Small intestine (tissue), 7 donors: ENCODE measurements around the gene FLNA. TPM values are rescaled to one million over a fixed set of nuclear protein-coding genes. Genes with fewer than 3 reads are reported as not detected.

ENCODE experiments used
- DNase-seq, 2 donors: peaks; one replicate each; pipeline versions ENCODE4 v3.0.0 to v3.0.0-alpha.2; 2013
- FAIRE-seq: peaks from 2 replicates; lab custom pipeline; 2012; peaks lifted over from hg19 to GRCh38; lab: Jason Lieb, UNC
- H3K27ac ChIP-seq, 3 donors: one replicate each; pipeline ENCODE4 v1.5.1; 2013; ENCODE audit warnings: low read length in 2 of 3, mild to moderate bottlenecking in 2 of 3, control low read depth in 1 of 3, inconsistent platforms in 1 of 3, low read depth in 1 of 3, moderate library complexity in 1 of 3
- H3K27me3 ChIP-seq, 3 donors: one replicate each; pipeline ENCODE4 v1.6.1; 2013; ENCODE audit warnings: low read length in 3 of 3, inconsistent platforms in 1 of 3; ENCODE audit not compliant: control insufficient read depth in 3 of 3, insufficient read depth in 3 of 3
- H3K36me3 ChIP-seq, 3 donors: one replicate each; pipeline ENCODE4 v1.6.1; 2013; ENCODE audit warnings: low read length in 3 of 3, inconsistent platforms in 1 of 3, low read depth in 1 of 3, mild to moderate bottlenecking in 1 of 3, moderate library complexity in 1 of 3; ENCODE audit not compliant: control insufficient read depth in 3 of 3, insufficient read depth in 2 of 3
- H3K4me1 ChIP-seq, 3 donors: one replicate each; pipeline ENCODE4 v1.6.1; 2013; ENCODE audit warnings: low read length in 2 of 3, inconsistent platforms in 1 of 3, low read depth in 1 of 3, mild to moderate bottlenecking in 1 of 3, moderate library complexity in 1 of 3; ENCODE audit not compliant: control insufficient read depth in 3 of 3, insufficient read depth in 2 of 3
- H3K4me3 ChIP-seq, 3 donors: one replicate each; pipeline ENCODE4 v1.5.1; 2013; ENCODE audit warnings: low read length in 3 of 3, control low read depth in 1 of 3, inconsistent platforms in 1 of 3, low read depth in 1 of 3, mild to moderate bottlenecking in 1 of 3, moderate library complexity in 1 of 3
- H3K9me3 ChIP-seq, 2 donors: one replicate each; pipeline ENCODE4 v1.6.1; 2013; ENCODE audit warnings: low read depth in 1 of 2, low read length in 1 of 2; ENCODE audit not compliant: control insufficient read depth in 2 of 2, insufficient read depth in 1 of 2
- WGBS, 3 donors: extraction: QIAGEN DNeasy Blood & Tissue Kit; methylation state at CpG; one replicate each; pipeline ENCODE4 v1.1.7; 2013; 5-methylcytosine and 5-hydroxymethylcytosine counted together
- polyA plus RNA-seq, 4 donors: library from polyadenylated mRNA; stranded (reverse) in 3 of 4; unstranded in 1 of 4; fragments of 200-250 nt in 3 of 4; fragments of 120-200 nt in 1 of 4; gene quantifications; one replicate each; pipeline versions ENCODE4 v1.2.1 to v1.2.3, GENCODE V29; 2013
- donor health status: healthy with polysubstance abuse.
- donor health status: control.
- donor health status: control.
- donor health status: Bipolar disorder and iron deficiency.
- donor health status: healthy.

FLNA gene
- polyA plus RNA-seq, 4 donors, result 19.2 to 251 (median 73.8) TPM

DNA sequence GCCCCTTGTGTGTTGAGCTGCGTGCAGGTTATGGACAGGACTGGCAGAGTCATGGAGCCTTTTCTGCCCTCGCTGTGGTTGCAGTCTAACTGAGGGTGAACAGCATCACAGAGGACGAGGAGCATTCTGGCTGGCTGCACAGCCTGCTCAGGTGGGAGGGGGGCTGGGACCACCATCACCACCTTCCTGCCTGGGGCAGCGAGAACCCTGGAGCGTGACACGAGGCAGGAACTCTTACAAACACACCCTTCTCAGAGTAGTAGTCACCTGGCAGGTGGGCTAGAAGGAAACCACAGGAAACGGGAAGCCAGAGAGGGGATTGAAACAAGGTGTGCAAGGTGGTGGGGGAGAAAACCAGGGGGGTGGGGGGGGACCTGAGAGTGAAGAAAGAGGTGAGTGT lies 53.3 kb downstream of the FLNA start:
- no peaks in the 10 kb centered on the region for H3K9me3 ChIP-seq
- no peak for DNase-seq
- no peaks in the 10 kb centered on the region for H3K27me3 ChIP-seq
- no peak overlapping the region for H3K4me3 ChIP-seq
- no peaks in the 10 kb centered on the region for H3K36me3 ChIP-seq
- H3K4me1 ChIP-seq, result no peaks in the 10 kb centered on the region
- 69 to 76% (median 70%) methylated on average over 7 of the region's 7 CpGs for WGBS, 3 donors
- FAIRE-seq, result no peak
- no peak overlapping the region for H3K27ac ChIP-seq

DNA sequence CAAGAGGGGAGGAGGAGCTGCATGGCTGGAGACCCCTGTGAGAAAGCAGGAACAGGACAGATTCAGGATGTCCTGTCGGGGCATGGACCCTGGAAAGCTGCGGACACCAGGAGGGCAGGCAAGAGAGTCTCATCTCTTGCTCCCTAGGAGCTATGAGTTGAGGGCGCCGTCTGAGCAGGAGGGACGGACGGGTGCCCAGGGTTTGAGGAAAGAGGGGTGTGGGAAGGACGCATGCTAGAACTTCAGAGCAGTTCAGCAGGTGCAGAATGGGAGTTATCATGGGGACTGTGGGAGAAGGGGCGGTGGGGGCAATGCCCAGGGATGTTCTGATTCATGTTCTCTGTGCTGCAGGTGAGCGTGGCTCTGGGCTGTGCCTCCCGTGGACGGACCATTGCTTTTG lies 54.0 kb downstream of the FLNA start:
- H3K4me3 ChIP-seq, result no peak overlapping the region
- H3K4me1 ChIP-seq, result no peaks in the 10 kb centered on the region
- FAIRE-seq (no peak), DNase-seq (no peak)
- no peaks in the 10 kb centered on the region for H3K9me3 ChIP-seq
- no peaks in the 10 kb centered on the region for H3K36me3 ChIP-seq
- 83 to 90% (median 86%) methylated on average over 11 of the region's 11 CpGs for WGBS, 3 donors
- H3K27me3 ChIP-seq, result no peaks in the 10 kb centered on the region
- no peak overlapping the region for H3K27ac ChIP-seq

DNA sequence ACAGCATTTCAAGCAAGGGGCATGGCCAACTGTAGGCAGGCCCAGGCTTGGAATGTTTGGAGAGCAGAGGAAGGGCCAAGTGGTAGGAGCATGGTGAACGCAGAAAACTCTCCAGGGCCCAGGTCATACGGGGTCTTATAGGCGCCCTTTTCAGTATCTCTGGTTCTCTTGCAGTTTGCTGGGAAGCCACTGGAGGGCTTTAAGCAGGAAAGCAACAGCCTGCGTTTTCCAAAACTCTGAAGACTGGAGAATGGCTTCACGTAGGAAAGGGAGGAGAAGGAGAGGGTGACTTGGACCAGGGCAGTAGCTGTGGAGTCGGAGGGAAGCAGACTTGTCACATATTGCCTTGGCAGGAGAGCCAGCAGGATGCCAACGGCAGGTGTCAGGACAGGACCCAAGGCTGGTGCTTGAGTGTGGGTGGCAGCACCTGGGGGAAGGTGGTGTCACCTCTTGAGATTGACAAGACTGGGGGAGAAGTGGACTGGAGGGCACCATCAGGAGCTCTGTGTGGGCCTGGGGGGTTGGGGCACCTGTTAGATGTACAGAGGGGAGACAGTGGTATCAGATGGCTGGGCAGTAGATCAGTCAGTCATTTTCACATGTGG lies 56.9 kb downstream of the FLNA start:
- no peak for FAIRE-seq
- Histone ChIP-seq H3K4me3 (no peak overlapping the region), H3K36me3 (no peaks in the 10 kb centered on the region), H3K27ac (no peak overlapping the region), H3K9me3 (no peaks in the 10 kb centered on the region), H3K4me1 (no peaks in the 10 kb centered on the region), H3K27me3 (no peaks in the 10 kb centered on the region)
- DNase-seq, result peak in 1 of 2 donors; percentile 20
- WGBS, 3 donors, result 14 to 33% (median 22%) methylated on average over 7 of the region's 7 CpGs

DNA sequence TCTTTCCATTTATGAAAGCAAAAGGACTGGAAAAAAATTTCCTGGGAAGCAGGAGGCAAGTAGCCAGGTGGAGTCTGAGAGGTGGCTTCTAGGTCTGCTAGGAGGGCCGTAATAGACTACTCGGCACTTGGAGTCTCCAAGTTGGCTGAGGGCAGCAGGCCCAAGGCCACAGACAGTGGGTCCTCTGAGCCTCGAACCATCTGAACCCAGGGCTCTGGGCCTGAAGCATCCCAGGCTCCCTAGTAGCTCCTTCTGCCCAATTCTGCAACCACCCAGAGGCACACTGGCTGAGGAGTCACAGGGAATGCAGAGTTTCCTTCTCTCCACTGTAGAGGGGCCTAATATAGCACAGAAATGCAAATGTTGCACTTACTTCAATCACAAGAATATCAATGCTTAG lies 59.0 kb downstream of the FLNA start:
- WGBS, 3 donors, result 84 to 99% methylated on average over 3 of the region's 3 CpGs; no CpG with 5 or more reads in 1 of the 3 donors
- FAIRE-seq, result no peak

DNA sequence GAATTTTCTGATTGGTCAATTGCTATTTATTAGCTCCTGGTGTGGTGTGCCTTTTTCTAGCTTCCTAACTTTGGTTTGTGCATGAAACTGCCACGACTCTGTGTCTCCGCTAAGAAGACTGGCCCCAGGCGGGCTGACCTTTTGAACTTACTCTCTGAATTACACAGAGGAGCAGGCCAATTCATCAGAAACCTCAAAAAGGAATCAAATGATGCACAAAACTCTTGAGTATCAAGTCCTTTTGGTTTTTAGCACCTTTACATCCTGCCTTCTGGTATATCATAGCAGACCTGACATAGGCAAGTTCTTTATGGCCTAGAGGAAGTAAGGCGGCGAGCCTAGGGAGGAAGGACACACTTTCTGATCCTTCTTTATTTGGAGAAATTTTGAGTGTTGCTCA lies 61.3 kb downstream of the FLNA start:
- FAIRE-seq (no peak), DNase-seq (no peak)
- Histone ChIP-seq H3K36me3 (no peaks in the 10 kb centered on the region), H3K4me3 (no peak overlapping the region), H3K27me3 (no peaks in the 10 kb centered on the region), H3K9me3 (no peaks in the 10 kb centered on the region), H3K27ac (no peak overlapping the region), H3K4me1 (no peaks in the 10 kb centered on the region)
- 65 to 71% (median 66%) methylated on average over 5 of the region's 5 CpGs for WGBS, 3 donors

More for the DNA sequence above, 59.0 kb downstream of the FLNA start:
- Histone ChIP-seq H3K9me3 (no peaks in the 10 kb centered on the region), H3K4me3 (no peak overlapping the region), H3K27ac (no peak overlapping the region), H3K36me3 (no peaks in the 10 kb centered on the region), H3K27me3 (no peaks in the 10 kb centered on the region), H3K4me1 (no peaks in the 10 kb centered on the region)
- DNase-seq, result no peak

DNA sequence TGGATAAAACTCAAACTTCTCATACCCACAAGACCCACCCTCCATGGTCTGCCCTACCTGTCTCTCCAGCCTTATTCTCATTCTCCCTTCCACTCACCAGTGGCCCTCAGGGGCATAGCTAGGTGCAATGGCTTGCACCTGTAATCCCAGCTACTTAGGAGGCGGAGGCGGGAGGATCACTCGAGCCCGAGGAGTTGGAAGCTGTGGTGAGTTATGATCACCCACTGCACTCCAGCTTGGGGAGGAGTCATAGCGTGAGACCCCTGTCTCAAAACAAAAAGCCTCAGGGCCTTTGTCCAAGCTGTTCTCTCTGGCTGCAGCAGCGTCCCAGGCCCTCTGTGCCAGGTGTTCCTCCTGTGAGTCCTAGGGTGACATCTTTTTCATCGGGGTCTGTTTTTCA lies 62.3 kb downstream of the FLNA start:
- Histone ChIP-seq H3K27ac (no peak overlapping the region), H3K4me1 (no peaks in the 10 kb centered on the region), H3K9me3 (no peaks in the 10 kb centered on the region), H3K4me3 (no peak overlapping the region), H3K36me3 (no peaks in the 10 kb centered on the region), H3K27me3 (peaks cover 0 to 2% (median 0%) of the 10 kb centered on the region in 3 donors)
- 86 to 91% (median 91%) methylated on average over 7 of the region's 7 CpGs for WGBS, 3 donors
- FAIRE-seq (no peak), DNase-seq (no peak)

DNA sequence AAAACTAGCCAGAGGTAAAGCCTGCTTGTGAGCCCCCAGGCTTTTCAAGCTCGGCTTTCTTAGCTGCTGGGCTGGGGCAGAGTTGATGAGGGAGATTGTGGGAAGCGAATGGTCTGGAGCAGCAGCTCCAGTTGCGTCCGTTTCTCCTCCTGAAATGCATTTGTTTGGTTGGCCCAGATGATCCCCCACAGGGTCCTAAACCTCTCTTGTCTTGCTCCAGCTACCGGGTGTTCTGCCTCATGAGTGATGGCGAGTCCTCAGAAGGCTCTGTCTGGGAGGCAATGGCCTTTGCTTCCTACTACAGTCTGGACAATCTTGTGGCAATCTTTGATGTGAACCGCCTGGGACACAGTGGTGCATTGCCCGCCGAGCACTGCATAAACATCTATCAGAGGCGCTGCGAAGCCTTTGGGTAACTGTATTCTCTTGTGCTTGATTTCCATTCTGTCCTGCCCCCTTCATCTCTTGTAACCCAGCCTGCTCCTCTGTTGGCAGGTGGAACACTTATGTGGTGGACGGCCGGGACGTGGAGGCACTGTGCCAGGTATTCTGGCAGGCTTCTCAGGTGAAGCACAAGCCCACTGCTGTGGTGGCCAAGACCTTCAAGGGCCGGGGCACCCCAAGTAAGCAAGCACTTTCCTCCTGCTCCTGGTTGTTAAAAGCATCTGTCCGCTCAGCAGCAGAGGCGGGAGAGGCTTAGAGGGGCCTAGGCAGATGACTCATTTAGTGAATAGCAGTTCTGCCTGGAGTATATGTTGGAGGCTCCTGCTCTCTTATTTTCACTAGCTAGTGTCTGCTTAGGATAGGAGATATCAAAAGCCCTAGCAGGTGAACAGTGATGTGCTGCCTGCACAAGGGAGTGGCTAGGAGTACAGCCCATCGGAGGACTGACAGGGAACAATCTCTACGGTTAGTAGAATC lies 63.6 kb downstream of the FLNA start:
- no peaks in the 10 kb centered on the region for H3K36me3 ChIP-seq
- H3K4me1 ChIP-seq, result no peaks in the 10 kb centered on the region
- H3K27me3 ChIP-seq, result peaks cover 0 to 2% (median 0%) of the 10 kb centered on the region in 3 donors
- FAIRE-seq (no peak), DNase-seq (no peak)
- WGBS, 3 donors, result 70 to 85% (median 72%) methylated on average over 15 to 19 of the region's 19 CpGs
- no peak overlapping the region for H3K27ac ChIP-seq
- H3K4me3 ChIP-seq, result no peak overlapping the region
- no peaks in the 10 kb centered on the region for H3K9me3 ChIP-seq

DNA sequence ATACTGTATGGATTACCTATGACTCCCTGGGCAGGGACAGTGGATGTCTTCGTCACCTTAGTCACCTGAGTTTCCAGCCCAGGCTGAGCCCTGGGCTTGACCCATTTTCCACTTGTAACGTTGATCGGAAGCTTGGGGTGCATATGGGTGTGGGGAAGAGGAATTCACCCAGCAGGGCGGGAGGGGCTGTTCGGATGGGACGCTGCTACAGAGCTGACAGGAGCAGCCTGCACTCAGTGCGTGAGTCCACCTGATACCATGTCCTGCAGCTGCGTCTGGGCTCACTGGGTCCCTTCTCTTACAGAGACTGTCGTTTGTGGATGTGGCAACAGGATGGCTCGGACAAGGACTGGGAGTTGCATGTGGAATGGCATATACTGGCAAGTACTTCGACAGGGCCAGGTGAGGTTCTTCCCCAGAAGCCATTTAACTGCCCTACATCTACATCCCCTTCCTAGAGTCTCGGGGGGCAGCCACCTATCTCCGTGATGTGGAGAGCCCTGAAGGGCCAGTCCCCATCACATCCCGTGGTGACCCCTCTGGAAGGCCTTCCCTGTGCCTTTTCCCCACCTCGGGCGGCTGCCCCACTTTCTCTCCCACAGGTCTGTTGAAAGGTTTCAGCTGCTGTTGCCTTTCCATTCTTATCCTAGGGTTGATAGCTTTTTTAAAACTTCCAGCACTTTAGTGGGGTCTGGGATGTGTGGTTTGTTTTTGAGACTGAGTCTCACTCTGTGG lies 65.2 kb downstream of the FLNA start:
- H3K4me3 ChIP-seq, result no peak overlapping the region
- no peaks in the 10 kb centered on the region for H3K4me1 ChIP-seq
- no peaks in the 10 kb centered on the region for H3K36me3 ChIP-seq
- H3K27me3 ChIP-seq, result peaks cover 0 to 2% (median 0%) of the 10 kb centered on the region in 3 donors
- no peaks in the 10 kb centered on the region for H3K9me3 ChIP-seq
- 77 to 91% (median 80%) methylated on average over 14 to 16 of the region's 16 CpGs for WGBS, 3 donors
- no peak overlapping the region for H3K27ac ChIP-seq
- DNase-seq (no peak), FAIRE-seq (no peak)
